Transverse colon (tissue), 4 donors: ENCODE data around the gene TNS3. TPM values are rescaled to one million over a fixed set of nuclear protein-coding genes. Genes with fewer than 3 reads are reported as not detected.
"Not testable (repeated sequence)": the region's sequence is repeated elsewhere in the genome, so short reads cannot be mapped to it uniquely, and the experiment has no call there.

Source experiments
- DNase-seq: peaks from one replicate; pipeline ENCODE4 v3.0.0-alpha.2; 2019
- H3K27ac ChIP-seq, 4 donors: fragments of 200-600 bp; sonication (generic); 2 replicates each; pipeline ENCODE4 v1.5.1; 2016 to 2018; ENCODE audit warnings: inconsistent platforms in 4 of 4
- H3K27me3 ChIP-seq: fragments of 200-600 bp; sonication (generic); 2 replicates; pipeline ENCODE4 v1.5.1; 2017; ENCODE audit warnings: inconsistent platforms
- H3K36me3 ChIP-seq, 4 donors: fragments of 200-600 bp; sonication (generic); 2 replicates each; pipeline ENCODE4 v1.5.1; 2017 to 2019; ENCODE audit warnings: inconsistent platforms in 4 of 4
- H3K4me1 ChIP-seq, 4 donors: fragments of 200-600 bp; sonication (generic); 2 replicates each; pipeline ENCODE4 v1.5.1; 2017 to 2020; ENCODE audit warnings: inconsistent platforms in 4 of 4
- H3K4me3 ChIP-seq, 4 donors: fragments of 200-600 bp; sonication (generic); 1 replicate in 1 of 4; 2 replicates in 3 of 4; pipeline versions ENCODE4 v1.5.1 to v1.6.1; 2017 to 2019; ENCODE audit warnings: inconsistent platforms in 4 of 4
- H3K9me3 ChIP-seq, 2 donors: fragments of 200-600 bp; sonication (generic); 2 replicates each; pipeline ENCODE4 v1.5.1; 2017 to 2019; ENCODE audit warnings: inconsistent platforms in 2 of 2
- EP300 ChIP-seq: sonication (generic); formaldehyde crosslinking; IDR thresholded peaks from one replicate; pipeline ENCODE4 v1.6.1; 2017; ENCODE audit warnings: antibody characterized with exemption, low read depth
- POLR2A ChIP-seq: fragments of 450-650 bp; IDR thresholded peaks from one replicate; pipeline ENCODE4 v1.6.1; 2016; ENCODE audit warnings: antibody characterized with exemption, mild to moderate bottlenecking, moderate library complexity
- POLR2AphosphoS5 ChIP-seq, 3 donors: sonication (generic); formaldehyde crosslinking; IDR thresholded peaks; one replicate each; pipeline ENCODE4 v1.6.1; 2016; ENCODE audit warnings: antibody characterized with exemption in 3 of 3
- WGBS, 2 donors: methylation state at CpG; one replicate each; pipeline ENCODE4 v1.1.5; 2018; ENCODE audit warnings: low coverage in 1 of 2; 5-methylcytosine and 5-hydroxymethylcytosine counted together
- in situ Hi-C, 4 donors: fragments of 200-750 bp; cut with MboI; loops; one replicate each; pipeline versions ENCODE4 v1.15.0 to v1.15.1; 2017; ENCODE audit warnings: low sequenced_read_pairs in 3 of 4, low pct_ligation_motif_present in 1 of 4, low pct_unique_long_range_greater_than_20kb in 1 of 4
- intact Hi-C: fragments of 100-400 bp; cut with DNase I; formaldehyde crosslinking; loops from one replicate; pipeline ENCODE4 v1.15.1; 2023; ENCODE audit warnings: low total_unique reads
- total RNA-seq, 4 donors: library from RNA; depleted of rRNA; stranded (reverse); fragments of >200 nt; gene quantifications; one replicate each; pipeline ENCODE4 v1.1.0, GENCODE V29; 2016
- TF ChIP-seq, protein P1 (sequence below), 5 experiments: fragments of 200-600 bp in 3 of 5; fragments of 450-650 bp in 2 of 5; sonication (generic) in 3 of 5; IDR thresholded peaks; 1 replicate in 2 of 5; 2 replicates in 3 of 5; pipeline ENCODE4 v1.5.1; 2016 to 2017; ENCODE audit warnings: antibody characterized with exemption in 5 of 5, inconsistent platforms in 3 of 5, mild to moderate bottlenecking in 2 of 5, moderate library complexity in 1 of 5

TNS3 gene
- total RNA-seq, 4 donors from 2014 or later: 58.5 to 104 (median 72.7) TPM

DNA sequence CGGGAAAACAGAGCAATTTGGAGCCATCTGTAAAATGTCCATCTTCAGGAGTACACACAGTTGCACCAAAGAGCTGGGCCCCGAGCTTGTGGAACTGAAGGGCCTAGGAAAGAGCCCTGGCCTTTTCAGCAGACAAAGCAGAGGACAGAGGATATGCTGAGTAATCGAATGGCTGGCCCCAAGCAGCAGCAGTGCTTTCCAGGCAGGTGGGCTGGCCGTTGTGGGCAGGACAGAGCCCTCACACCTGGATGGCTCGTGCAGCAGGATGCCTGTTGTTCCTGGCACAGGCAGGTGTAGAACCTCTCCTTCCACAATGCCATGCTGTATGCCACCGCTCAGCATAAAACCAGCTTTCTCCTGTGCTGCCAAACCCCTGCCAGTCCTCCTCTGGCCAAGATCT is 32.5 kb upstream of the TNS3 start:
- no peak for DNase-seq

DNA sequence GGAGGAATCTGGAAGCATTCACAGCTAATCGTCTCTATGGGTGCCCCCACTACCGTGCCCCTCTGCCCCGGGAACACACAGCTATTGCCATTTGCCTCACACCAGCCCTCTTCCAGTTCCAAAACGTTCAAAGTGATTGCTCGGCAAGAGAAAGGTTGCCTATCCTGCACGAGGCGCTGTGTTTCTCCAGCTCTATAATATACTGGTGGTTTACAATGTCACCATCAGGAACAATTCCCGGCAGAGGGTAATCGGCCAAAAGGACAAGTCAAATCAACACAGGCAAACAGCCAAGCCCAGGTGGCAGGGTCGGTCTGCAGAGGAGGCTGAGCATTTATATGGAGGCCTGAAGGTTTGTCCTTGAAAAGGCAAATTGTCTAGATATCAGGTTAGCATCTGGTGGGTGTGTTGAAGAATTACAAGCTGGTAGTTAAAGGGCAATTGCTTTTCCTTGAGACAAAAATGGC is 29.2 kb upstream of the TNS3 start:
- Histone ChIP-seq H3K27ac (peak overlapping the region; percentile 64 to 81 (median 78)), H3K9me3 (no peaks in the 10 kb centered on the region), H3K4me1 (peaks cover 15 to 26% (median 22%) of the 10 kb centered on the region in 4 donors), H3K27me3 (no peaks in the 10 kb centered on the region), H3K4me3 (no peak overlapping the region), H3K36me3 (no peaks in the 10 kb centered on the region)
- intact Hi-C loops: no loop called here
- DNase-seq: peak; percentile 85
- TF ChIP-seq, protein P1, sequence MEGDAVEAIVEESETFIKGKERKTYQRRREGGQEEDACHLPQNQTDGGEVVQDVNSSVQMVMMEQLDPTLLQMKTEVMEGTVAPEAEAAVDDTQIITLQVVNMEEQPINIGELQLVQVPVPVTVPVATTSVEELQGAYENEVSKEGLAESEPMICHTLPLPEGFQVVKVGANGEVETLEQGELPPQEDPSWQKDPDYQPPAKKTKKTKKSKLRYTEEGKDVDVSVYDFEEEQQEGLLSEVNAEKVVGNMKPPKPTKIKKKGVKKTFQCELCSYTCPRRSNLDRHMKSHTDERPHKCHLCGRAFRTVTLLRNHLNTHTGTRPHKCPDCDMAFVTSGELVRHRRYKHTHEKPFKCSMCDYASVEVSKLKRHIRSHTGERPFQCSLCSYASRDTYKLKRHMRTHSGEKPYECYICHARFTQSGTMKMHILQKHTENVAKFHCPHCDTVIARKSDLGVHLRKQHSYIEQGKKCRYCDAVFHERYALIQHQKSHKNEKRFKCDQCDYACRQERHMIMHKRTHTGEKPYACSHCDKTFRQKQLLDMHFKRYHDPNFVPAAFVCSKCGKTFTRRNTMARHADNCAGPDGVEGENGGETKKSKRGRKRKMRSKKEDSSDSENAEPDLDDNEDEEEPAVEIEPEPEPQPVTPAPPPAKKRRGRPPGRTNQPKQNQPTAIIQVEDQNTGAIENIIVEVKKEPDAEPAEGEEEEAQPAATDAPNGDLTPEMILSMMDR (IDR thresholded peaks at IDR 0.05): peak in 2 of 5 experiments; percentile 40 to 65
- no peak for TF ChIP-seq POLR2A
- peak in 1 of 3 donors; percentile 28 for TF ChIP-seq POLR2AphosphoS5 (IDR thresholded peaks at IDR 0.05)
- in situ Hi-C loops: loop anchor here in 1 of 4 donors (25.0 kb wide), 1 partner anchor 201 kb away; no protein-coding TSS in a partner anchor
- 30 to 48% methylated on average over 2 to 10 of the region's 10 CpGs for WGBS, 2 donors

More for the DNA sequence above, 32.5 kb upstream of the TNS3 start:
- TF ChIP-seq EP300 (no peak), POLR2AphosphoS5 (IDR thresholded peaks at IDR 0.05) (no peak), POLR2A (no peak)
- TF ChIP-seq, protein P1 (IDR thresholded peaks at IDR 0.05): no peak
- Histone ChIP-seq H3K9me3 (no peaks in the 10 kb centered on the region), H3K4me3 (no peak overlapping the region), H3K27me3 (no peaks in the 10 kb centered on the region), H3K4me1 (peaks cover 15 to 23% (median 21%) of the 10 kb centered on the region in 4 donors), H3K36me3 (no peaks in the 10 kb centered on the region), H3K27ac (no peak overlapping the region)
- intact Hi-C loops: no loop called here
- in situ Hi-C loops: loop anchor here in 1 of 4 donors (25.0 kb wide), 1 partner anchor 198 kb away; no protein-coding TSS in a partner anchor
- WGBS, 2 donors: 72 to 91% methylated on average over 3 to 6 of the region's 6 CpGs

DNA sequence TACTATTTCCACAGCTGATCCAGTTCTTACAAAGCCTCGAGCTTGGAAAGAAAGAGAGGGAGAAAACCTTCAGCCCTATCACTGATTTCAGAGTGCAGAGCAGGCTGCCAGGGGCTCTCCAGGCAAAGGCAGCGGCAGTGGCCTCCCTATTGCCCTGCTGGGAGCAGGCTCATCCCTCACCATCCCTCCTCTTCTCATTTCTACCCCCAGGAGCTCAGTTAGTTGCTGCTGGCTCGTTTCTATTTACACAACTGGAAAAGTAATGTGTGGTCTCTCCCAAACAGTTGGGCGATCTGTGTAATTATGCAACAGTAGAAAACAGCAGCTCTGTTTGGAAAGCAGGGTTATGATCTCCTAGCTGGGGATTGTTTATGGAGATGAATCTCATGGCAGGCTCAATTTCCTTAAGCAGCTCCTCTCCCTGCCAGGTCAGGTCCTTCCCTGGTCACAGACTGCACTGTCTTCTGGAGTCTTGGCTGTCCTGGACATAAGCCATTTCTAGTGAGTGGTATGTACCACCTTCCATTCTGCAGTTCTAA is 28.7 kb upstream of the TNS3 start:
- no peak overlapping the region for H3K4me3 ChIP-seq
- no peaks in the 10 kb centered on the region for H3K36me3 ChIP-seq
- in situ Hi-C loops (loop anchor here in 1 of 4 donors (25.0 kb wide), 1 partner anchor 202 kb away; no protein-coding TSS in a partner anchor), intact Hi-C loops (no loop called here)
- H3K27ac ChIP-seq: peak overlapping the region; percentile 64 to 81 (median 78)
- no peaks in the 10 kb centered on the region for H3K9me3 ChIP-seq
- no peak for DNase-seq
- no peaks in the 10 kb centered on the region for H3K27me3 ChIP-seq
- WGBS, 2 donors: 34% methylated on average over 4 of the region's 4 CpGs; no CpG with 5 or more reads in 1 of the 2 donors
- peak in 1 of 3 donors; percentile 34 for TF ChIP-seq POLR2AphosphoS5 (IDR thresholded peaks at IDR 0.05)
- TF ChIP-seq, protein P1 (IDR thresholded peaks at IDR 0.05): no peak
- peaks cover 15 to 31% (median 23%) of the 10 kb centered on the region in 4 donors for H3K4me1 ChIP-seq

- WGBS, 2 donors: 79 to 84% methylated on average over 5 to 16 of the region's 16 CpGs
These were observed 28.0 kb upstream of the TNS3 start for GRCh38 chr7:47609803-47610452.

GRCh38 chr7:47606593-47607046 is 24.7 kb upstream of the TNS3 start:
- H3K27me3 ChIP-seq, H3K36me3 ChIP-seq, H3K27ac ChIP-seq, H3K4me3 ChIP-seq, intact Hi-C loops, H3K9me3 ChIP-seq, DNase-seq: not testable (repeated sequence)
- peaks cover 23 to 47% (median 32%) of the 10 kb centered on the region in 4 donors for H3K4me1 ChIP-seq
- in situ Hi-C loops: loop anchor here in 1 of 4 donors (25.0 kb wide), 1 partner anchor 206 kb away; no protein-coding TSS in a partner anchor
- WGBS, 2 donors: 91 to 100% methylated on average over 1 to 9 of the region's 9 CpGs

More at GRCh38 chr7:47609803-47610452, 28.0 kb upstream of the TNS3 start:
- intact Hi-C loops: no loop called here
- H3K27me3 ChIP-seq: no peaks in the 10 kb centered on the region
- H3K4me3 ChIP-seq: no peak overlapping the region
- H3K36me3 ChIP-seq: no peaks in the 10 kb centered on the region
- TF ChIP-seq, protein P1 (IDR thresholded peaks at IDR 0.05): no peak
- no peak for TF ChIP-seq EP300
- TF ChIP-seq POLR2A: no peak
- no peak for TF ChIP-seq POLR2AphosphoS5 (IDR thresholded peaks at IDR 0.05)
- peaks cover 18 to 37% (median 27%) of the 10 kb centered on the region in 4 donors for H3K4me1 ChIP-seq
- in situ Hi-C loops: loop anchor here in 1 of 4 donors (25.0 kb wide), 1 partner anchor 202 kb away; no protein-coding TSS in a partner anchor
- no peak for DNase-seq
- no peaks in the 10 kb centered on the region for H3K9me3 ChIP-seq
- H3K27ac ChIP-seq: peak overlapping the region; percentile 64 to 81 (median 78)
